K562 (cell line): ENCODE results near the gene CLDN1. TPM values are rescaled to one million over a fixed set of nuclear protein-coding genes. Genes with fewer than 3 reads are reported as not detected.

Experiments
- ATAC-seq: fragments of 200-7000 bp; cut with Tn5 transposase; 3 replicates; pipeline ENCODE4 v1.9.1; 2020; ENCODE audit warnings: moderate library complexity
- BruUV-seq: library from RNA; stranded (reverse); fragments of 400-500 nt; replicated peaks from 2 replicates; lab custom pipeline; 2021; lab: Mats Ljungman, UMichigan
- CTCF ChIA-PET: fragments of 300-600 bp; formaldehyde crosslinking; extraction: SDS; loops from one replicate; lab custom pipeline; 2021; ENCODE audit warnings: low intra/inter-chr PET ratio; lab: Yijun Ruan, JAX
- POLR2A ChIA-PET: fragments of 300-600, 350-650 bp; sonication (Branson Sonifier 250); formaldehyde crosslinking; extraction: SDS; loops from one replicate; lab custom pipeline; 2021; ENCODE audit warnings: antibody characterized with exemption, inconsistent platforms; lab: Yijun Ruan, JAX
- DNase-seq, 4 experiments: peaks; one replicate each; pipeline versions ENCODE4 v3.0.0 to v3.0.0-alpha.2; 2011 to 2018; ENCODE audit warnings: low spot score in 3 of 4, mixed read lengths in 3 of 4; ENCODE audit errors: extremely low read depth in 1 of 4
- FAIRE-seq: peaks from 2 replicates; lab custom pipeline; 2011; peaks lifted over from hg19 to GRCh38; lab: Jason Lieb, UNC
- H2AFZ ChIP-seq: 2 replicates; pipeline ENCODE4 v1.6.0; 2011; ENCODE audit warnings: low read depth, low read length, control low read depth, inconsistent platforms
- H3K27ac ChIP-seq: fragments of 200-600 bp; 3 replicates; pipeline ENCODE4 v1.8.0; 2011; ENCODE audit warnings: low read depth, mild to moderate bottlenecking, control low read depth, inconsistent platforms, low read length, moderate library complexity, mixed read lengths; ENCODE audit errors: extremely low read depth
- H3K27me3 ChIP-seq, 2 experiments: fragments of 300-600 bp in 1 of 2; 2 replicates in 1 of 2; 3 replicates in 1 of 2; pipeline versions ENCODE4 v1.6.0 to v1.8.0; 2011; ENCODE audit warnings: inconsistent platforms in 2 of 2, low read length in 2 of 2, mild to moderate bottlenecking in 1 of 2, mixed read lengths in 1 of 2, moderate library complexity in 1 of 2; ENCODE audit not compliant: control insufficient read depth in 2 of 2, insufficient read depth in 2 of 2
- H3K36me3 ChIP-seq: fragments of 300-600 bp; 3 replicates; pipeline ENCODE4 v1.8.0; 2011; ENCODE audit warnings: mild to moderate bottlenecking, low read length, inconsistent platforms; ENCODE audit not compliant: control insufficient read depth, insufficient read depth
- H3K4me1 ChIP-seq, 2 experiments: fragments of 200-600 bp in 1 of 2; replicated peaks in 1 of 2; 2 replicates in 1 of 2; 3 replicates in 1 of 2; pipeline versions ENCODE4 v1.5.1 to v1.8.0; 2011; ENCODE audit warnings: inconsistent platforms in 2 of 2, low read length in 2 of 2, mild to moderate bottlenecking in 1 of 2, mixed read lengths in 1 of 2, moderate library complexity in 1 of 2; ENCODE audit not compliant: control insufficient read depth in 2 of 2, insufficient read depth in 2 of 2
- H3K4me2 ChIP-seq: 2 replicates; pipeline ENCODE4 v1.6.1; 2011; ENCODE audit warnings: low read length, control low read depth, inconsistent platforms, mixed read lengths; ENCODE audit not compliant: insufficient read depth
- H3K4me3 ChIP-seq: fragments of 200-600 bp; sonication (generic), shearing (Covaris generic); 2 replicates; pipeline ENCODE4 v1.5.1; 2016; ENCODE audit warnings: control low read depth, inconsistent platforms
- H3K79me2 ChIP-seq: fragments of 200-600 bp; 3 replicates; pipeline ENCODE4 v1.8.0; 2011; ENCODE audit warnings: low read length, inconsistent platforms; ENCODE audit not compliant: control insufficient read depth, insufficient read depth
- H3K9ac ChIP-seq, 2 experiments: 2 replicates each; pipeline versions ENCODE4 v1.6.0 to v1.6.1; 2011; ENCODE audit warnings: low read depth in 2 of 2, low read length in 2 of 2, control low read depth in 1 of 2, inconsistent platforms in 1 of 2, mild to moderate bottlenecking in 1 of 2, mixed read lengths in 1 of 2; ENCODE audit not compliant: insufficient read depth in 1 of 2
- H3K9me1 ChIP-seq: one replicate; pipeline ENCODE4 v1.6.0; 2011; ENCODE audit warnings: inconsistent platforms, mild to moderate bottlenecking, low read length, moderate library complexity; ENCODE audit not compliant: control insufficient read depth, insufficient read depth
- H3K9me3 ChIP-seq: replicated peaks from 2 replicates; pipeline ENCODE4 v1.5.1; 2011; ENCODE audit warnings: low read depth, low read length, inconsistent platforms; ENCODE audit not compliant: control insufficient read depth, insufficient read depth
- H4K20me1 ChIP-seq: replicated peaks from 2 replicates; pipeline ENCODE4 v1.6.1; 2011; ENCODE audit warnings: low read length, inconsistent platforms, mixed read lengths; ENCODE audit not compliant: control insufficient read depth, insufficient read depth
- CCNT2 ChIP-seq: IDR thresholded peaks from 2 replicates; pipeline ENCODE4 v1.6.1; 2011; ENCODE audit warnings: borderline replicate concordance, low read depth, mild to moderate bottlenecking, moderate library complexity, mixed read lengths, low read length; ENCODE audit not compliant: insufficient read length; ENCODE audit errors: extremely low read depth
- CEBPG ChIP-seq, 3 experiments: fragments of 200-800 bp in 1 of 3; sonication (Bioruptor generic) in 1 of 3; sonication (generic) in 1 of 3; formaldehyde crosslinking in 1 of 3; IDR thresholded peaks in 2 of 3; conservative IDR thresholded peaks in 1 of 3; 2 replicates each; pipeline versions ENCODE4 v1.6.1 to v1.8.0; 2016 to 2022; ENCODE audit warnings: missing compliant biosample characterization in 2 of 3, missing genetic modification characterization in 2 of 3, mild to moderate bottlenecking in 1 of 3, missing genetic modification reagents in 1 of 3
- DDX20 ChIP-seq: fragments of 450-650 bp; IDR thresholded peaks from 2 replicates; pipeline ENCODE4 v1.6.1; 2016; ENCODE audit warnings: missing genetic modification characterization, low read depth, mild to moderate bottlenecking, missing compliant biosample characterization, moderate library complexity
- E2F6 ChIP-seq, 2 experiments: IDR thresholded peaks; 2 replicates each; pipeline ENCODE4 v1.6.1; 2011; ENCODE audit warnings: borderline replicate concordance in 1 of 2, control low read depth in 1 of 2, low read depth in 1 of 2, low read length in 1 of 2, mild to moderate bottlenecking in 1 of 2, mixed read lengths in 1 of 2, moderate library complexity in 1 of 2; ENCODE audit not compliant: insufficient read depth in 1 of 2, insufficient read length in 1 of 2, poor library complexity in 1 of 2, severe bottlenecking in 1 of 2; ENCODE audit errors: extremely low read depth in 1 of 2
- ESRRB ChIP-seq: fragments of 250-450 bp; sonication (Bioruptor Pico); IDR thresholded peaks from 2 replicates; pipeline ENCODE4 v1.5.0; 2020; ENCODE audit warnings: mild to moderate bottlenecking, moderate library complexity, borderline replicate concordance
- ILF3 ChIP-seq: fragments of 450-650 bp; IDR thresholded peaks from 2 replicates; pipeline ENCODE4 v1.6.1; 2018; ENCODE audit warnings: antibody characterized with exemption, mild to moderate bottlenecking, moderate library complexity, borderline replicate concordance
- MAFF ChIP-seq: IDR thresholded peaks from 2 replicates; pipeline ENCODE4 v1.6.1; 2012; ENCODE audit warnings: low read length, improper control_type of control experiment
- NFXL1 ChIP-seq: fragments of 450-650 bp; formaldehyde crosslinking; IDR thresholded peaks from 2 replicates; pipeline ENCODE4 v1.4.0; 2021; ENCODE audit warnings: mild to moderate bottlenecking
- PBX2 ChIP-seq, 2 experiments: IDR thresholded peaks in 1 of 2; conservative IDR thresholded peaks in 1 of 2; 2 replicates each; pipeline ENCODE4 v1.6.1; 2016; ENCODE audit warnings: low read depth in 2 of 2, mild to moderate bottlenecking in 1 of 2, missing compliant biosample characterization in 1 of 2, missing genetic modification characterization in 1 of 2, moderate library complexity in 1 of 2
- SMARCE1 ChIP-seq: fragments of 450-650 bp; IDR thresholded peaks from 2 replicates; pipeline ENCODE4 v1.7.1; 2016; ENCODE audit warnings: mild to moderate bottlenecking
- SNRNP70 ChIP-seq: fragments of 200-400 bp; formaldehyde crosslinking; optimal IDR thresholded peaks from 2 replicates; pipeline ENCODE3; 2017; ENCODE audit warnings: low read depth, low read length
- TFAM ChIP-seq: fragments of 250-450 bp; sonication (Bioruptor Pico); conservative IDR thresholded peaks from 2 replicates; pipeline ENCODE4 v1.5.0; 2021; ENCODE audit warnings: mild to moderate bottlenecking, moderate library complexity
- WGBS: fragments of 100-300 bp; shearing (Covaris generic); methylation state at CpG from one replicate; pipeline ENCODE4 v1.1.6; 2016; ENCODE audit warnings: low coverage, mixed read lengths; ENCODE audit not compliant: insufficient coverage; ENCODE audit errors: missing lambda C conversion rate; 5-methylcytosine and 5-hydroxymethylcytosine counted together
- in situ Hi-C: fragments of 300-500 bp; cut with MboI; formaldehyde crosslinking; loops from 4 replicates; pipeline ENCODE4 v1.15.0; 2018; ENCODE audit warnings: inconsistent platforms, mixed read lengths
- intact Hi-C: fragments of 100-400 bp; cut with micrococcal nuclease; formaldehyde crosslinking; loops from 2 replicates; pipeline ENCODE4 v1.14.2; 2022
- polyA plus RNA-seq, 8 experiments: library from polyadenylated mRNA; depleted of rRNA in 4 of 8; stranded (reverse) in 5 of 8; unstranded in 3 of 8; fragments of >200 nt; fragmentation: Nextera tagmentation in 2 of 8; fragmentation: Illumina TruSeq in 1 of 8; extraction: Ambion mirVana in 2 of 8; extraction: Trizol in 1 of 8; gene quantifications; 2 replicates each; pipeline versions ENCODE4 v1.2.1 to v1.2.3, GENCODE V29; 2011 to 2014; ENCODE audit warnings: inconsistent platforms in 1 of 8, missing spikeins in 1 of 8
- total RNA-seq, 7 experiments: library from RNA; depleted of rRNA in 6 of 7; stranded (reverse); fragments of >200 nt in 6 of 7; fragmentation: Illumina TruSeq in 2 of 7; extraction: Trizol in 2 of 7; gene quantifications; 2 replicates each; pipeline versions ENCODE4 v1.2.1 to v1.2.3, GENCODE V29; 2011 to 2021; ENCODE audit warnings: low replicate concordance in 1 of 7

The CLDN1 gene
- total and polyA plus RNA-seq, 9 of the 15 experiments (the other 6 are each of a cell fraction or from before 2014, with no cell fraction given) = 0.16 TPM; not detected in 8

- Histone ChIP-seq H3K27ac (no peak overlapping the region), H2AFZ (no peak overlapping the region), H3K79me2 (no peaks in the 10 kb centered on the region)
- TF ChIP-seq CCNT2 (no peak), SNRNP70 (no peak), ILF3 (no peak), E2F6 (IDR thresholded peaks at IDR 0.05; ENCODE audit: borderline replicate concordance in 1 of 2, extremely low read depth in 1 of 2, insufficient read depth in 1 of 2, insufficient read length in 1 of 2, low read depth in 1 of 2, low read length in 1 of 2, poor library complexity in 1 of 2, severe bottlenecking in 1 of 2) (no peak), TFAM (CRISPR knock-in tag) (no peak), MAFF (no peak), ESRRB (CRISPR knock-in tag) (no peak), CEBPG (CRISPR knock-in tag; IDR thresholded peaks at IDR 0.05) (no peak), CEBPG (tag; conservative IDR thresholded peaks at IDR 0.05 in 1 of 2, IDR thresholded peaks at IDR 0.05 in 1 of 2) (no peak), PBX2 (CRISPR knock-in tag; IDR thresholded peaks at IDR 0.05; ENCODE audit: low read depth) (no peak), PBX2 (tag; conservative IDR thresholded peaks at IDR 0.05; ENCODE audit: low read depth) (no peak), SMARCE1 (no peak), DDX20 (tag) (no peak), NFXL1 (no peak)
- TF ChIP-seq, all 486 proteins: peak for 0
- intact Hi-C loops (loop anchor here (5.0 kb wide), 1 partner anchor 355 kb away; no protein-coding TSS in a partner anchor), in situ Hi-C loops (no loop called here)
- Histone ChIP-seq H3K9me1 (no peaks in the 10 kb centered on the region), H3K27me3 (no peaks in the 10 kb centered on the region), H3K9ac (no peak overlapping the region), H3K9me3 (no peaks in the 10 kb centered on the region), H4K20me1 (no peaks in the 10 kb centered on the region), H3K36me3 (no peaks in the 10 kb centered on the region), H3K4me3 (no peak overlapping the region), H3K4me2 (no peak overlapping the region), H3K4me1 (peaks cover 0 to 5% of the 10 kb centered on the region in 2 experiments; a peak in 1 of 5 replicates)
- DNase-seq (no peak), ATAC-seq (no peak), FAIRE-seq (no peak)
- no TSS peak for BruUV-seq
- WGBS = 3% methylated on average over 10 of the region's 12 CpGs
- ChIA-PET CTCF (no interaction called here), POLR2A (no interaction called here)
Observed at GRCh38 chr3:190322604-190323245, 479 bp upstream of the CLDN1 start.
